Retinal pigment epithelial cell (primary cell): ENCODE data around the gene TUBD1.
"Not testable (repeated sequence)": the region's sequence is repeated elsewhere in the genome, so short reads cannot be mapped to it uniquely, and the experiment has no call there.

Source experiments
- DNase-seq: peaks from one replicate; pipeline ENCODE4 v3.0.0-alpha.2; 2010; ENCODE audit warnings: low read depth
- H3K4me3 ChIP-seq: 2 replicates; pipeline ENCODE4 v1.5.1; 2011; ENCODE audit warnings: mild to moderate bottlenecking, low read length, control low read depth, moderate library complexity
- TF ChIP-seq, protein P1 (sequence below): conservative IDR thresholded peaks from 2 replicates; pipeline ENCODE4 v1.5.1; 2011; ENCODE audit warnings: low read depth, low read length, control low read depth, inconsistent platforms

The TUBD1 gene

GRCh38 chr17:59838052-59838916 lies 54.5 kb downstream of the TUBD1 start:
- H3K4me3 ChIP-seq: peak overlapping the region; percentile 100
- DNase-seq: no peak
- TF ChIP-seq, protein P1, sequence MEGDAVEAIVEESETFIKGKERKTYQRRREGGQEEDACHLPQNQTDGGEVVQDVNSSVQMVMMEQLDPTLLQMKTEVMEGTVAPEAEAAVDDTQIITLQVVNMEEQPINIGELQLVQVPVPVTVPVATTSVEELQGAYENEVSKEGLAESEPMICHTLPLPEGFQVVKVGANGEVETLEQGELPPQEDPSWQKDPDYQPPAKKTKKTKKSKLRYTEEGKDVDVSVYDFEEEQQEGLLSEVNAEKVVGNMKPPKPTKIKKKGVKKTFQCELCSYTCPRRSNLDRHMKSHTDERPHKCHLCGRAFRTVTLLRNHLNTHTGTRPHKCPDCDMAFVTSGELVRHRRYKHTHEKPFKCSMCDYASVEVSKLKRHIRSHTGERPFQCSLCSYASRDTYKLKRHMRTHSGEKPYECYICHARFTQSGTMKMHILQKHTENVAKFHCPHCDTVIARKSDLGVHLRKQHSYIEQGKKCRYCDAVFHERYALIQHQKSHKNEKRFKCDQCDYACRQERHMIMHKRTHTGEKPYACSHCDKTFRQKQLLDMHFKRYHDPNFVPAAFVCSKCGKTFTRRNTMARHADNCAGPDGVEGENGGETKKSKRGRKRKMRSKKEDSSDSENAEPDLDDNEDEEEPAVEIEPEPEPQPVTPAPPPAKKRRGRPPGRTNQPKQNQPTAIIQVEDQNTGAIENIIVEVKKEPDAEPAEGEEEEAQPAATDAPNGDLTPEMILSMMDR: no peak

- TF ChIP-seq, protein P1: no peak
- DNase-seq: peak; percentile 100
- peak overlapping the region; percentile 100 for H3K4me3 ChIP-seq
Observed at GRCh38 chr17:59837308-59838051, 55.3 kb downstream of the TUBD1 start.

GRCh38 chr17:59832883-59833379 lies 59.8 kb downstream of the TUBD1 start:
- DNase-seq: peak; percentile 97
- no peak overlapping the region for H3K4me3 ChIP-seq
- TF ChIP-seq, protein P1: no peak

GRCh38 chr17:59830846-59831486 lies 61.8 kb downstream of the TUBD1 start:
- TF ChIP-seq, protein P1: no peak
- no peak for DNase-seq
- no peak overlapping the region for H3K4me3 ChIP-seq

DNA sequence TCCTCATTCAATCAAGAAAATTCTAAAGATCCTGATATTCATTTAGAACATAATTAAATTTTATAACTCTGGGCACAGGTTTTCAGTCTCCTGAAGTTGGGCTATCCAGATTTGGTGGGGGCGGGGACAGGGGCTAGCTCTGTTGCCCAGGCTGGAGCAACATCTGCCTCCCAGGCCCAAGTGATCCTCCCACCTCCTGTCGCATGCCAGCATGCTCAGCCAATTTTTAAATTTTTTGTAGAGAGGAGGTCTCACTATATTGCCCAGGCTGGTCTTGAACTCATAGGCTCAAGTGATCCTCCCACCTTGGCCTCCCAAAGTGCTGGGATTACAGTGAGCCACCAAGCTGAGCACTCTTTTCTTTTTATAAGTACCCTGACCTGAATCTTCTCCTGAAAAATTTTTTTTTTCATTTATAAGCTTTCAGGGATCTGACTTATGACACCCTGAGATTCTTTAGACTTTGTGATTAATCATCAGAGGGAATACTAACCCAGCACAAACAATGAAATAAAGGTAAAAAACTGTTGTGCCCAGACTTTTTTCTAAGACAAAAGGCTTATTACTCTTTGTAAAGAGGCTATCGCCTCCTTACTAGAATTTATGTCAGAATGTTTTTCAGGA lies 62.6 kb downstream of the TUBD1 start:
- TF ChIP-seq, protein P1: no peak
- H3K4me3 ChIP-seq: peak overlapping the region; percentile 30
- DNase-seq: no peak

GRCh38 chr17:59829217-59830006 lies 63.3 kb downstream of the TUBD1 start:
- TF ChIP-seq, protein P1: no peak
- DNase-seq: peak; percentile 99

DNA sequence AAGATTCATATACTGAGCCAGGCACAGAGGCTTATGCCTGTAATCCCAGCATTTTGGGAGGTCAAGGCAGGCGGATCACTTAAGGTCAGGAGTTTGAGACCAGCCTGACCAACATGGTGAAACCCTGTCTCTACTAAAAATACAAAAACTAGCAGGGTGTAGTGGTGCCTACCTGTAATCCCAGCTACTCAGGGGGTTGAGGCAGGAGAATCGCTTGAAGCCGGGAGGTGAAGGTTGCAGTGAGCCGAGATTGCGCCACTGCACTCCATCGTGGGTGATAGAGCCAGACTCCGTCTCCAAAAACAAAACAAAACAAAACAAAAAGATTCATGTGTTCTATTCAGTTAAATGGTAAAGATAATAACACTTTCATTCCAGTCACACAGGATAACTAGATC lies 63.9 kb downstream of the TUBD1 start:
- DNase-seq: not testable (repeated sequence)
- H3K4me3 ChIP-seq: peak overlapping the region; percentile 4

More at GRCh38 chr17:59829217-59830006, 63.3 kb downstream of the TUBD1 start:
- H3K4me3 ChIP-seq: peak overlapping the region; percentile 30
